ENCODE results near the gene SLC2A10.

DNA sequence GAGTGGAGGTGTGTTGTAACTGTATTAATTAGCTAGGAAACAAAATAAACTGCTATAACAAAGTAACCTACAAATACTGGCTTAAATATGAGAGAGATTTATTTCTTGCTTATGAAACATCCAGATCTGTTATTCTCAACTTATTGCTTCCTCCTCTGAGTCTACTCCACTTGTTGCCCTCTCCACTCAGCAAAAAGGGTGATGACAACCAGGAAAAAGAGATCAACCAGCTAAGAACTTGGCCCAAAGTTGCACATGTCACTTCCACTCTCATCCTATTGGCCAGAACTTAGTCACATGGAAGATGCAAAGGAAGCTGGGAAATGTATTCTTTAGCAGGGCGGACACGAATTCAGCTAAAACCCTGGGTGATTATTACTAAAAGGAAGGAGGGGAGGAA lies 15.0 kb upstream of the SLC2A10 start:
- no peak for TF ChIP-seq EP300 (IDR thresholded peaks at IDR 0.05)
- TF ChIP-seq, protein P1, sequence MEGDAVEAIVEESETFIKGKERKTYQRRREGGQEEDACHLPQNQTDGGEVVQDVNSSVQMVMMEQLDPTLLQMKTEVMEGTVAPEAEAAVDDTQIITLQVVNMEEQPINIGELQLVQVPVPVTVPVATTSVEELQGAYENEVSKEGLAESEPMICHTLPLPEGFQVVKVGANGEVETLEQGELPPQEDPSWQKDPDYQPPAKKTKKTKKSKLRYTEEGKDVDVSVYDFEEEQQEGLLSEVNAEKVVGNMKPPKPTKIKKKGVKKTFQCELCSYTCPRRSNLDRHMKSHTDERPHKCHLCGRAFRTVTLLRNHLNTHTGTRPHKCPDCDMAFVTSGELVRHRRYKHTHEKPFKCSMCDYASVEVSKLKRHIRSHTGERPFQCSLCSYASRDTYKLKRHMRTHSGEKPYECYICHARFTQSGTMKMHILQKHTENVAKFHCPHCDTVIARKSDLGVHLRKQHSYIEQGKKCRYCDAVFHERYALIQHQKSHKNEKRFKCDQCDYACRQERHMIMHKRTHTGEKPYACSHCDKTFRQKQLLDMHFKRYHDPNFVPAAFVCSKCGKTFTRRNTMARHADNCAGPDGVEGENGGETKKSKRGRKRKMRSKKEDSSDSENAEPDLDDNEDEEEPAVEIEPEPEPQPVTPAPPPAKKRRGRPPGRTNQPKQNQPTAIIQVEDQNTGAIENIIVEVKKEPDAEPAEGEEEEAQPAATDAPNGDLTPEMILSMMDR (IDR thresholded peaks at IDR 0.05), result no peak

All from tibial nerve (tissue), 4 donors.